NCI-H2227 treated with DMSO at 0.1 percent for 48 hours (cell line): Measurements from ENCODE around the gene GCDH.
"Not testable (repeated sequence)": the region's sequence is repeated elsewhere in the genome, so short reads cannot be mapped to it uniquely, and the experiment has no call there.

Experiments
- DNase-seq: peaks from one replicate; lab custom pipeline; 2025; lab: John Stamatoyannopoulos, UW

The GCDH gene

DNA sequence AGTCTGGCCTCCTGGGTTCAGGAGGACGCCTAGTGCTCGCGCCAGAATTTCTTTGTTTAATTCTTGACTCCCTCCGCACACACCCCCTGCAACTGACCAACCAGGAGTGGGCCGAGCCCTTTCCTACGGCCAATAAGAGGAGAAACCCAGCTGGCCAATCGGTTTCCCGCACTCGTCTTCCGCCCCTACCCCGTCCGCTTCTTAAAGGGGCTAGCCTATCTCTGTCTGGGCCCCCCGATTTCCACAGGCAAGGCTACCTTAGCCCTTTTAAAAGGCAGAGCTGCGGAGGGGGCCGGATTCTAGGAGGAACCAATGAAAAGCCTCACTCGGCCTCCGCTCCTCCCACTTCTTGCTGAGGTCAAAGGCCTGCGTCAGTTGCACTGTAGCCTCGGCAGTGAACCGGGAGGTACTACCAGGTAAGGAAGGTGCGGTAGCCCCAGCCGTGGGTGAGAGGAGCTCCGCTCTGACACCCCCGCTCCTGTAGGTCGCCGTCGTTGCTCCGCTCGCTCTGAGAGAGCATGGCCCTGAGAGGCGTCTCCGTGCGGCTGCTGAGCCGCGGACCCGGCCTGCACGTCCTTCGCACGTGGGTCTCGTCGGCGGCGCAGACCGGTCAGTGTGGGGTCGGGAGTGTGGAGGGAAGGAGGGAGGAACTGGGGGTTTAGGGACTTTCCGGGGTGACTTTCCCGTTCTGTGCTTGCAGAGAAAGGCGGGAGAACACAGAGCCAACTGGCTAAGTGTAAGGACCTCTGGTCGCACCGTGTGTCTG, at the start of gene GCDH:
Gene GCDH, plus strand, starts transcription at position 374 of the 766 bp plus-strand sequence. Its CDS starts 145 bp downstream, at position 519.
- peak; percentile 97 for DNase-seq

DNA sequence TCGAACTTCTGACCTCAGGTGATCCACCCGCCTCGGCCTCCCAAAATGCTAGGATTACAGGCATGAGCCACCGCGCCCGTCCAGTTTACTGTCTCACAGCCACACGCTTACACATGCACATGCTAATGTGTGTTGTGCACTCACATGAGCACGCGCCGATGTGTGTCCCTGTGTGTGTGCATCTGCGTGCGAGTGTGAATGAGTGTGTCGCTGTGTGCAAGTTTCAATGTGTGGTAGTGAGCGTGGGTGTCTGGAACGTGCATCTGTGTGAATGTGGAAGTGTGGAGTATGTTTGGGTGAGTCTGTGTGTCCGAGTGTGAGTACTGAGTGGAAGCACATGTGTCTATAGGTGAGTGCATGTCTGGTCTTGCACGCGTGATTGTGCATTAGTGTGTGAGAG, 48.4 kb upstream of the GCDH start:
- no peak for DNase-seq

DNA sequence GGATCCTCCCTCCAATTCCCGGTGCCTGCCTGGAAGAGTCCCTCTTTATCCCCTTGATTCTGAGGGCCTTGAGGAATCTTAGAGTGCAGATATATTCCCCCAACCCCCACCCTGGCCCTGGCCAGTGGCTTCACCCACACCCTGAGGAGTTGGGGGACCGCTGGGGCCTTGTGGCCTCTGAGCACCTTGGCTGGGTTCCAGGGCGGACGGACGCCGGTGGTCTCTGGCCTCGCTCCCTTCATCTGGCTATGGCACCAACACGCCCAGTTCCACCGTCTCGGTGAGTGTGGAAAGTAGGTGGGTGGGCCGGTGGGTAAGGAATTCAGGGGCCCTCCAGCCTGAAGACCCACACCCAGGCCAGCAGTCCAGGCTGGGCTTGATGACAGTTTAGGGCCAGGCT, 47.6 kb upstream of the GCDH start:
- no peak for DNase-seq

DNA sequence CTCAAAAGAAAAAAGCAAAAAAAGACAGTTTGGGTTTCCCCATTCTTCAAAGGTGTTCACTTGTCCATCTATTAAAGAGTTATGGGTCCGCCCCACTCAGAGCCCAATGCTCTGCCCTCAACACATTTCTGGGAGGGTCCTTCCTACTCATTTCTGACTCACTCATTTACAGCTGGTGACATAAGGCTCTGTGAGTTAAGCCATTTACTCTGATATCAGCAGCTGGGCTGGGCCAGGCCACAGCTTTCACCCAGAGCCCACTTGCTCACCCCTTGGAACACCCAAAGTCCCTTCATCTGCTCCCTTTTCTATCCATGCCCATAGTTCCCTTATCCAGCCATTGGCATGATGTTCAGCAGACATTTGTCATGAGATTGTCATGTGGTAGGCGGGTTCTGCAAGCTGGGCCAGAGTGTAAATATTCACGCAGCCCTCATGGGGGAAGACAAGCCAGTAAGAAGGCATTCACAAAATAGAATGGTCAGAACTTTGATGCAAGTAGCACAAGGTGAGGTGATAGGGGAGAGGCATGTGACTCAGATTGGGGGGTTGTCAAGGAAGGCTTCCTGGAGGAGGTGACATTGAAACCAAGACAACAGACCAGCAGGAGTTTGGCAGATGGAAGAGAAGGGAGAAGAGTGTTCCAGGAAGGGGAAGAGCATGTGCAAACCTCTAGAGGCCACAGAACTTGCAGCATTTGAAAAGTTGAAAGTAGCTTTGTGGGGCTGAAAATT, 46.8 kb upstream of the GCDH start:
- DNase-seq, result no peak

DNA sequence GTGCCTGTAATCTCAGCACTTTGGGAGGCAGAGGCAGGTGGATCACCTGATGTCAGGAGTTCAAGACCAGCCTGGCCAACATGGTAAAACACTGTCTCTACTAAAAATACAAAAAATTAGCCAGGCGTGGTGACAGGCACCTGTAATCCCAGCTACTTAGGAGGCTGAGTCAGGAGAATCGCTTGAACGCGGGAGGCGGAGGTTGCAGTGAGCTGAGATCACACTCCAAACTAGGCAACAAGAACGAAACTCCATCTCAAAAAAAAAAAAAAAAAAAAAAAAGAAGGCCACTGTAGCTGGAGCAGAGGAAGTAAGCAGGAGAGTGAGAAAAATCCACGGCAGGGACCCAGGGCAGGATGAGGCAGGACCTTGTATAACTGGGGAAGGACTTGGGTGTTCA, 44.3 kb upstream of the GCDH start:
- DNase-seq, result not testable (repeated sequence)

DNA sequence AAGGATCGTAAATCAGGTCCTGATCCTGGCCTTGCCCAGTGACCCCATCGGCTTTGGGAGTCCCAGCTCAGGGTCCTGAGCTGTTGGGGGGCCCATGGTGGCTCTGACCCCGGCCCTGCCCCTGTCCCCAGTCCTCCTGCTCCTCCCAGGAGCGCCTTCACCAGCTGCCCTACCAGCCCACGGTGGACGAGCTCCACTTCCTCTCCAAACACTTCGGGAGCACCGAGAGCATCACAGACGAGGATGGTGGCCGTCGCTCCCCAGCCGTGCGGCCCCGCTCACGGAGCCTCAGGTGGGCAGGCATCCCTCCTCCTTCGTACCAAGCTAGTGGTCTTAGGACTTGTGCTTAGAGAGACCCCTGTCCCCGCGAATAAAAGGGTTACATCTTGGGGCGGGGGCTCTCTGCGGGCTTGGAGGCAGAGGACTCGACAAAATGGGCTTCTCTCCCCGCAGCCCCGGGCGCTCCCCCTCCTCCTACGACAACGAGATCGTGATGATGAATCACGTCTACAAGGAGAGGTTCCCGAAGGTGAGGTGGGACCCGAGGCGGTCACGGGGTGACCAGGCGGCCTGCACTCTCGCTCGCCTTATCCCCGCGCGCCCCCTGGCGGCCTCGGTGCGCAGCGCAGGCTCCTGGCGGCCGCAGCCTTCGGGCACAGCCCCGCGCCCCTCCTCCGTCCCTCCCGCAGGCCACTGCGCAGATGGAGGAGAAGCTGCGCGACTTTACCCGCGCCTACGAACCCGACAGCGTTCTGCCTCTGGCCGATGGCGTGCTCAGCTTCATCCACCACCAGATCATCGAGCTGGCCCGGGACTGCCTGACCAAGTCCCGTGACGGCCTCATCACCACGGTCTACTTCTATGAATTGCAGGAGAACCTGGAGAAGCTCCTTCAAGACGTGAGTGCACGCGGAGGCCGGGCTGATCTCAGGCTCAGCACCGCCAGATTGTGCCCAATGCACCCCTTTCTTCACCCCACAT, 43.5 kb upstream of the GCDH start:
- DNase-seq, result peak; percentile 60

DNA sequence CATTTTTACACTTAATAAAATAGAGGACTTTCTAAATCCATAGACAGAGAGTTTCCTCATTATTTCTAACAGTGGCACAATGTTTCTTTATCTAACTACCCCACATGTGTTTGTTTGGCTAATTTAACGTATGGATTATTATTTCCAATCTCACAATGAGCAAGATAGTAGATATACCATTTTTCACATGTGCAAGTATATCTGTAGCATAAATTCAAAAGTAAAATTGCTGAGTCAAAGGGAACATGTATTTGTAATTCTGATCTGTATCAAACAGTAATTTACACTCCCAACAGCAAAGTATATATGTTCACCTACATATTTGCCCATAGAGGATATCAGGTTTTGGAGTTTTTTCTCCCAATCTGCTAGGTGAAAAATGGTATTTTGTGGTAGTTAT, 34.3 kb upstream of the GCDH start:
- DNase-seq, result no peak

DNA sequence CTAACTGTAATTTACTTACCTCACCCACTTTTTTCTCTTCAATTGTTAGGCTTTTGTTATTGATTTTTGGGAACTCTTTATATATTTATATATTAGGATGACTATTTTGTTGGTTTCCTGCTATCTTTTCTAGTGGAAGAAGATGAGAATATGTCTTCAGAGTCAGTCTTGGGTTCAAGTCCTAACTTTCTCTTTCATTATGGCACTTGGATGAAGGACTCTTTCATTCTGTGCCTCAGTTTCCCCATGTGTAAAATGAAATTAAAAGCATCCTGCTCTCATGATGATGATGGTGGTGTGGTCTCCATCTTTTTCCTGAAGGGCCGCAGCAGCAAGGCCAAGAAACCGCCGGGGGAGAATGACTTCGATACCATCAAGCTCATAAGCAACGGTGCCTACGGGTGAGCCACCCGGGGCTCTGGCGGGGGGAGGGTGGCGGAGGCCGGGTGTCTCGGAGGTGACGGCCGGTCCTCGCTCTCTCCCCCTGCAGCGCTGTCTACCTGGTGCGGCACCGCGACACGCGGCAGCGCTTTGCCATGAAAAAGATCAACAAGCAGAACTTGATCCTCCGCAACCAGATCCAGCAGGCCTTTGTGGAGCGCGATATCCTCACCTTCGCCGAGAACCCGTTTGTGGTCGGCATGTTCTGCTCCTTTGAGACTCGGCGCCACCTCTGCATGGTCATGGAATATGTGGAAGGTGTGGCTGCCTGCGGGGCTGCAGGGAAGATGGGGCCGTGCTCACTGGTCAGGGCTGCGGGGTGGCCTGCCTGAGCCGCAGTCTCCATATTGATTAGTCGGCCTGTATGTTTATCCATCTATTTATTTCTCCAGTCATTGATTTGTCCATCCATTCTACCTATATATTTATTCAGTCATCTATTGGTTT, 32.7 kb upstream of the GCDH start:
- DNase-seq, result no peak

DNA sequence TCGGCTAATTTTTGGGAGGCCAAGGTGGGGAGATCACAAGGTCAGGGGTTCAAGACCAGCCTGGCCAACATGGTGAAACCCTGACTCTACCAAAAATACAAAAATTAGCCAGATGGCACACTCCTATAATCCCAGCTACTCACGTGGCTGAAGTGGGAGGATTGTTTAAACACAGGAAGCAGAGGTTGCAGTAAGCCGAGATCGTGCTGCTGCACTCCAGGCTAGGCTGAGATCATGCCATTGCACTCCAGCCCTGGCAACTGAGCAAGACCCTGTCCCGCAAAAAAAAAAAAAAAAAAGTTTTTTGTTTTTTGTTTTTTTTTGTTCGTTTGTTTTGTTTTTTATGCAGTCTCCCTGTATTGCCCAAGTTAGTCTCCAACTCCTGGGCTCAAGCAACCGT, 31.4 kb upstream of the GCDH start:
- DNase-seq, result no peak

DNA sequence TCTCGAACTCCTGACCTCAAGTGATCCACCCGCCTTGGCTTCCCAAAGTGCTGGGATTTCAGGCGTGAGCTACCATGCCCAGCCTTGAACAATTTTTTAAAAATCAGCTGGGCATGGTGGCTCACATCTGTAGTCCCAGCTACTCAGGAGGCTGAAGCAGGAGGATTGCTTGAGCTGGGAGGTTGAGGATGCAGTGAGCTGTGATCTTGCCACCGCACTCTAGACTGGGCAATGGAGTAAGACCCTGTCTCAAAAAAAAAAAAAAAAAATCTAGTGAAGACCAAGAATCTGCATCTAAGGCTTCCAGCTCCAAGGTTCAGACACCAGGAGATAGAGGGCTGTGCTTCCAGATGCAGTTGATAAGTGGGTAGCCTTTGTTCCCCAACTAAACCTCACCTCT, 26.8 kb upstream of the GCDH start:
- DNase-seq, result no peak

DNA sequence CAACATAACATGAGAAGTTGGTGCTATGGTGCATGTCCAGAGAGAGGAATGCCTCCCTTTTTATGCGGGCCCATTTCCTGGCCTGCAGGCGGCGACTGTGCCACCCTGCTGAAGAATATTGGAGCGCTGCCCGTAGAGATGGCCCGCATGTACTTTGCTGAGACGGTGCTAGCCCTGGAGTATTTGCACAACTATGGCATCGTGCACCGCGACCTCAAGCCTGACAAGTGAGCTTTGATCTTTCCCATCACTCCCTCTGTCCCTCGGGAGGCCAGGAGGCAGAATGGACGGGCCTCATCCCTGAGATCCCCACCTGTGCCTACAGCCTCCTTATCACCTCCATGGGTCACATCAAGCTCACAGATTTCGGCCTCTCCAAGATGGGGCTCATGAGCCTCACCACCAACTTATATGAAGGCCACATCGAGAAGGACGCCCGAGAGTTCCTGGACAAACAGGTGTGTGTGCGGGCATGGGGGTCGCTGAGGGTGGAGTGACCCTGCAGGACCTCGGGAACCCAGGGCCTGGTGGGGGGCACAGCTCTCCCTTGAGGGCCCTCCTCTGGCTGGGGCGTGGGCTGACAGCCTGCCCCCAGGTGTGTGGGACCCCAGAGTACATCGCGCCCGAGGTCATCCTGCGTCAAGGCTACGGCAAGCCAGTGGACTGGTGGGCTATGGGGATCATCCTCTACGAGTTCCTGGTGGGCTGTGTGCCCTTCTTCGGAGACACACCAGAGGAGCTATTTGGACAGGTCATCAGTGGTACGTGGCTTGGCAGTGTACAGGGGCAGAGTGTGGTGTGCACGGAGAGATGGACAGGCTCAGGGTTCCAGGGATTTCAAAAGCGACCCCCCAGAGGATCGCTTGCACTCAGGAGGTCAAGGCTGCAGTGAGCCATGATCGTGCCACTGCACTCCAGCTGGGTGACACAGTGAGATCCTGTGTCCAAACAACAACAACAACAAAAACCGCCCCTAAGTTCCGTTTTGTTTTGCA, 25.9 kb upstream of the GCDH start:
- DNase-seq, result no peak

DNA sequence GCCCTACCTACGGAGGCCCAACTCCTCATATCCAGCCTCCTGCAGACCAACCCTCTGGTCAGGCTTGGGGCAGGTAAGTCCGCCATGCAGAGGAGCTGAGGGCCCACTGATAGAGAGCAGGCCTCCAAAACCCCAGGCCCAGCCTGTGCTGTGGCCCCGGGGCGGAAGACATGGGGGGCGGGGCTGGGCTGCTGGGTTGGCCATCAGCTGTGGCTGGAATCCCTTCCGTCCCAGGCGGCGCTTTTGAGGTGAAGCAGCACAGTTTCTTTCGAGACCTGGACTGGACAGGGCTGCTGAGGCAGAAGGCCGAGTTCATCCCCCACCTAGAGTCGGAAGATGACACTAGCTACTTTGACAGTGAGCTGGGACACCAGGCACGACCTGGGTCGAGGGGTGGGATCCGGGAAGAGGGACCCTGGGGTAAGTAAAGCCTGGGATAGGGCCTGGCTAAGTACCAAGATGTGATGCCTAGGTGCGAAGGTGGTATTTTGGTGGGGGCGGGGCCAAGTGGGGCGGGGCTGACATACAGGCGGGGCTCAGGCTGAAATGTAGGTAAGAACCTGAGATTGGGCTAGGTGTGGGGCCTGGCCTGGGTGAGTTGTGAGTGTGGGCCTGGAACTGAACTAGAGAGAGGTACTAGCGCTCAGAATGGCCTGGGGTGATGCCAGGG, 25.1 kb upstream of the GCDH start:
- DNase-seq, result no peak

DNA sequence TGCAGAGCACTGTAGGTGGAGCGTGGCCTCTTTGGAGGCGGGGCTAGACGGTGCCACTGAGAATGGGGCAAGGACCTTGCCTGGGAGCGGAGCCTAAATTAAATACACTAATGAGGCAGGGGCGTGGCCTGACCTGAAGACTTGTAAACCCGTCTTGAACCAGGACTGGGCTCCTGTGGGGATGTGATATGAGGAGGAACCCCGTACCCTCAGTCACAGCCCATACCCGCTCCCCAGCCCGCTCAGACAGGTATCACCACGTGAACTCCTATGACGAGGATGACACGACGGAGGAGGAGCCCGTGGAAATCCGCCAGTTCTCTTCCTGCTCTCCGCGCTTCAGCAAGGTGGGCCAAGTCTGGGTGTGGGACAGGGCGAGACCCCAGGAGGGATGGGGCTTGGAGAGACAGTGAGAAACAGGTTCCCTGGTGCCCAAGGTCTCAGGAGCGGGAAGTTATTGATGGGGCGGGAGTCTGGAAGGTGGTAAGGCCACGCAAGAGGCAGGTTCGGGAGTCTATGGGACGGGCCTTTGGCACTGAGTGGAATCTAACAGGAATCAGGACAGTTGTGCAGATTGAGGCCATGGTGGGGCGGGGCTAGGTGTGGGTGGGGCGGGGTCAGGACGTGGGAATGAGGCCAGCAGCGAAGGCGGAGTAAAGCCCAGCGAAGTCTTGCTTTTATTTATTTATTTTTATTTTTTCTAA, 24.4 kb upstream of the GCDH start:
- no peak for DNase-seq

DNA sequence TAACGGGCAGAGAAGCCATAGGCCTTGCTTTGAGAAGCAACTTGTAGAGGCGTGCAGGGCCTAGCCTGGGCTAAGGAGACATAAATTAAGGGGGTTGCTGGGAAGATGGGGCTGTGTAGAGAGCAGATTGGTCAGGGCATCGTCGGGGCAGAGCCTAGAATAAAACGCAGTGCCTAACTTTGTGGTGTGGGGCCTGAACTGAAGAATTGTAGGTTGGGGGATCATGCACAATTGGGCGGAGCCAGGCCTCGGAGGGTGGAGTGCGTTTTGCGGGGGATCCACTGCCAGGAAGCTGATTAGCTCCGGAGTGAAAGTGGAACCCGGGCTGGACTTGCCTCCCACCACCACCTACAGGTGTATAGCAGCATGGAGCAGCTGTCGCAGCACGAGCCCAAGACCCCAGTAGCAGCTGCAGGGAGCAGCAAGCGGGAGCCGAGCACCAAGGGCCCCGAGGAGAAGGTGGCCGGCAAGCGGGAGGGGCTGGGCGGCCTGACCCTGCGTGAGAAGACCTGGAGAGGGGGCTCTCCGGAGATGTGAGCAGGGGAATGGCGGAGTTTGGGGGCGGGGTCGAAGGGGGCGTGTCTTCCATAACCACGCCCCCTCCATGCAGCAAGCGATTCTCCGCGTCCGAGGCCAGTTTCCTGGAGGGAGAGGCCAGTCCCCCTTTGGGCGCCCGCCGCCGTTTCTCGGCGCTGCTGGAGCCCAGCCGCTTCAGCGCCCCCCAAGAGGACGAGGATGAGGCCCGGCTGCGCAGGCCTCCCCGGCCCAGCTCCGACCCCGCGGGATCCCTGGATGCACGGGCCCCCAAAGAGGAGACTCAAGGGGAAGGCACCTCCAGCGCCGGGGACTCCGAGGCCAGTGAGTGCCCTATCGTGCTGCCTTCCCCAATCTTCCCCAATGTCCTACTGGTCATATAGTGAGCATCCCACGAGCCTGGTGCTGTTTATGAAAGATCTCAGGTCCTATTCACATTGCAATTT, 23.6 kb upstream of the GCDH start:
- DNase-seq, result no peak

DNA sequence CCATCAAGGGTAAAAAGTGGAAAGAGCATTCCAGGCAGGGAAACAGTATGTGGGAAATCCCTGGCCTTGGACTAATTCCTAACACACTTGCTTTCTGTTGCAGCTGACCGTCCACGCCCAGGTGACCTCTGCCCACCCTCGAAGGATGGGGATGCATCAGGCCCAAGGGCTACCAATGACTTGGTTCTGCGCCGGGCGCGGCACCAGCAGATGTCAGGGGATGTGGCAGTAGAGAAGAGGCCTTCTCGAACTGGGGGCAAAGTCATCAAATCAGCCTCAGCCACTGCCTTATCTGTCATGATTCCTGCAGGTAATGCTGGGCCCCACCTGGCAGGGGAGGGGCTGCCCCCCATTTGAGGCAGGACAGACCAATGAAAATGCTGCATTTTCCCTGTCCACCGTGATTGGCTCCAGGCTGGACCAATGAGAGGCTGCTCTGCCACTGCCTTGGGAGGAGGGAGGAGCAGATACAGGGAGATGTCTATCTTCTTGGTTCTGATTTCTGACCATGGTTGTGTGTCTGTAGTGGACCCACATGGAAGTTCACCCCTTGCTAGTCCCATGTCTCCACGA, 22.3 kb upstream of the GCDH start:
- no peak for DNase-seq

DNA sequence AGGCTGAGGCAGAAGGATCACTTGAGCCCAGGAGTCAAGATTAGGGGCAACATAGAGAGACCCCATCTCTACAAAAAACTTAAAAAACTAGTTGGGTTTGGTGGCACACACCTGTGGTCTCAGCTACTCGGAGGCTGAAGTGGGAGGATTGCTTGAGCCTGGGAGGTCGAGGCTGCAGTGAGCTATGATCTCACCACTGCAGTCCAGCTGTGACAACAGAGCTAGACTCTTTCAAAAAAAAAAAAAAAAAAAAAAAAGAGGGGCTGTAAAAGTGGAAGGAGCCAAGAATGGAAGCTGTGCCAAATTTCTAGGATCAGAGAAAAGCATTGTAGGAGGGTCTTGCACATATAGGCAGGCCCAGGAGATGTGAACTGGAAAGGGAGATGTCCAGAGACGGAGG, 19.3 kb upstream of the GCDH start:
- no peak for DNase-seq

DNA sequence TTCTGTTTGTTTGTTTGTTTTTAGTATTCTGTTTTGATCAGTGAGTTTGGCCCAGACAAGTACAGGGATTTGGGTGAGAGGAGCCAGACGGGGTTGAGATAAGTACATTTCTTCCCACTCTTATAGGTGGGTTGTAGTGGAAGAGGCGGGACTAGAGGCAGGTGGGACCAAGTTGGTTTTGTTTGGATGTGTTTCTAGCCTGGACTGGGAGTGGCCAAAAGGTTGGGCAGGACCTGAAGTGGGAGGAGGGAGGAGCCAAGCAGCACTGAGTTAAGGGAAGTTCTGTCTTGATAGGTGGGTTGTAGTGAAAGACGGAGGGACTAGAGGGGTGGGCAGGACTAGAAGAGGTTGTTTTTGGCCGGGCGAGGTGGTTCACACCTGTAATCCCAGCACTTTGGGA, 18.7 kb upstream of the GCDH start:
- DNase-seq, result no peak
